Activated T-cell treated with anti-CD3 and anti-CD28 coated beads, Interleukin-2, amount 50 U/mL, for 72 hours (primary cell): Measurements from ENCODE around the gene TP73. TPM values are rescaled to one million over a fixed set of nuclear protein-coding genes. Genes with fewer than 3 reads are reported as not detected.

Experiments
- ATAC-seq, 2 donors: fragments of 150-1000 bp; cut with Tn5 transposase; replicated peaks in 1 of 2; 2 replicates each; pipeline ENCODE4 v1.10.0; 2021; ENCODE audit warnings: moderate library complexity in 2 of 2, mild to moderate bottlenecking in 1 of 2
- DNase-seq, 2 donors: peaks; one replicate each; pipeline ENCODE4 v3.0.0; 2021 to 2022; ENCODE audit warnings: mixed read lengths in 1 of 2
- H3K27ac Mint-ChIP-seq: one replicate; pipeline ENCODE4 v1.8.0; 2022; ENCODE audit warnings: mild to moderate bottlenecking, moderate library complexity, mixed read lengths
- H3K27me3 Mint-ChIP-seq: one replicate; pipeline ENCODE4 v1.8.0; 2022; ENCODE audit warnings: low read depth, mixed read lengths
- H3K36me3 Mint-ChIP-seq, 2 donors: one replicate each; pipeline ENCODE4 v1.8.0; 2022; ENCODE audit warnings: mixed read lengths in 2 of 2, mild to moderate bottlenecking in 1 of 2; ENCODE audit not compliant: insufficient read depth in 2 of 2
- H3K4me1 Mint-ChIP-seq: one replicate; pipeline ENCODE4 v1.8.0; 2022; ENCODE audit warnings: low read depth, mixed read lengths
- H3K4me3 Mint-ChIP-seq, 2 donors: one replicate each; pipeline ENCODE4 v1.8.0; 2022; ENCODE audit warnings: mild to moderate bottlenecking in 2 of 2, mixed read lengths in 2 of 2, moderate library complexity in 2 of 2
- H3K9me3 Mint-ChIP-seq, 2 donors: one replicate each; pipeline ENCODE4 v1.8.0; 2022; ENCODE audit warnings: mixed read lengths in 2 of 2
- total RNA-seq, 2 donors: library from RNA; stranded (reverse); gene quantifications; one replicate each; pipeline ENCODE4 v1.2.3, GENCODE V29; 2022

The TP73 gene
- total RNA-seq, 2 donors from 2014 or later: 0.65 to 1.3 TPM

GRCh38 chr1:3645247-3645646 is 7.1 kb upstream of the TP73 start:
- H3K4me1 Mint-ChIP-seq: peaks cover 13% of the 10 kb centered on the region
- DNase-seq (no peak), ATAC-seq (no peak)
- no peaks in the 10 kb centered on the region for H3K9me3 Mint-ChIP-seq
- no peaks in the 10 kb centered on the region for H3K27me3 Mint-ChIP-seq
- H3K36me3 Mint-ChIP-seq: peaks cover 1 to 2% of the 10 kb centered on the region in 2 donors
- H3K4me3 Mint-ChIP-seq: no peak overlapping the region
- H3K27ac Mint-ChIP-seq: no peak overlapping the region

- H3K4me3 Mint-ChIP-seq: no peak overlapping the region
- peaks cover 1 to 2% of the 10 kb centered on the region in 2 donors for H3K36me3 Mint-ChIP-seq
These were observed 6.5 kb upstream of the TP73 start for GRCh38 chr1:3645666-3646355.

GRCh38 chr1:3646596-3646995 is 5.7 kb upstream of the TP73 start:
- peaks cover 1 to 2% of the 10 kb centered on the region in 2 donors for H3K36me3 Mint-ChIP-seq
- H3K4me3 Mint-ChIP-seq: no peak overlapping the region
- ATAC-seq (no peak), DNase-seq (no peak)
- H3K4me1 Mint-ChIP-seq: peaks cover 20% of the 10 kb centered on the region
- no peak overlapping the region for H3K27ac Mint-ChIP-seq
- H3K9me3 Mint-ChIP-seq: no peaks in the 10 kb centered on the region
- H3K27me3 Mint-ChIP-seq: no peaks in the 10 kb centered on the region

More at GRCh38 chr1:3645666-3646355, 6.5 kb upstream of the TP73 start:
- Mint-ChIP-seq H3K27me3 (no peaks in the 10 kb centered on the region), H3K9me3 (no peaks in the 10 kb centered on the region), H3K4me1 (peaks cover 13% of the 10 kb centered on the region), H3K27ac (no peak overlapping the region)
- DNase-seq: no peak
- ATAC-seq: no peak

- Mint-ChIP-seq H3K27ac (peak within 1 kb of the TSS; percentile 61), H3K4me1 (peaks cover 20% of the 10 kb centered on the region), H3K4me3 (peak within 1 kb of the TSS; percentile 81 to 88), H3K27me3 (peaks cover 17% of the 10 kb centered on the region), H3K9me3 (no peaks in the 10 kb centered on the region), H3K36me3 (no peaks in the 10 kb centered on the region)
- ATAC-seq: peak; percentile 98
- DNase-seq: peak; percentile 92 to 93
These were observed 2.7 kb upstream of the TP73 start, which contains the start of gene WRAP73 for GRCh38 chr1:3649342-3650247. TSS of gene WRAP73 (minus strand) at chr1:3650103. CDS start at chr1:3649999, 104 bp downstream.

- Mint-ChIP-seq H3K36me3 (no peaks in the 10 kb centered on the region), H3K4me1 (peaks cover 20% of the 10 kb centered on the region), H3K27ac (peak overlapping the region; percentile 61), H3K9me3 (no peaks in the 10 kb centered on the region), H3K27me3 (peaks cover 22% of the 10 kb centered on the region), H3K4me3 (peak overlapping the region; percentile 81 to 88)
- DNase-seq (no peak), ATAC-seq (no peak)
These were observed 1.9 kb upstream of the TP73 start for GRCh38 chr1:3650248-3651025.

GRCh38 chr1:3651026-3651929 is 1.0 kb upstream of the TP73 start:
- DNase-seq (no peak), ATAC-seq (no peak)
- Mint-ChIP-seq H3K9me3 (no peaks in the 10 kb centered on the region), H3K27ac (no peak overlapping the region), H3K4me3 (peak overlapping the region; percentile 65 to 68), H3K36me3 (no peaks in the 10 kb centered on the region), H3K4me1 (peaks cover 22% of the 10 kb centered on the region), H3K27me3 (peaks cover 30% of the 10 kb centered on the region)

- ATAC-seq (no peak), DNase-seq (no peak)
- no peaks in the 10 kb centered on the region for H3K9me3 Mint-ChIP-seq
- no peak overlapping the region for H3K27ac Mint-ChIP-seq
- peak overlapping the region; percentile 36 to 59 for H3K4me3 Mint-ChIP-seq
- H3K4me1 Mint-ChIP-seq: peaks cover 31% of the 10 kb centered on the region
- no peaks in the 10 kb centered on the region for H3K36me3 Mint-ChIP-seq
- H3K27me3 Mint-ChIP-seq: peaks cover 32% of the 10 kb centered on the region
These were observed 401 bp downstream of the TP73 start for GRCh38 chr1:3652548-3653285.

- DNase-seq (no peak), ATAC-seq (no peak)
- H3K27ac Mint-ChIP-seq: no peak overlapping the region
- H3K4me3 Mint-ChIP-seq: peak overlapping the region; percentile 36 to 59
- H3K4me1 Mint-ChIP-seq: peaks cover 29% of the 10 kb centered on the region
- no peaks in the 10 kb centered on the region for H3K9me3 Mint-ChIP-seq
- H3K27me3 Mint-ChIP-seq: peaks cover 32% of the 10 kb centered on the region
- H3K36me3 Mint-ChIP-seq: no peaks in the 10 kb centered on the region
These were observed 936 bp downstream of the TP73 start for GRCh38 chr1:3653286-3653618.

GRCh38 chr1:3654549-3655281 is 2.4 kb downstream of the TP73 start:
- Mint-ChIP-seq H3K36me3 (no peaks in the 10 kb centered on the region), H3K27me3 (peaks cover 32% of the 10 kb centered on the region), H3K4me1 (peaks cover 18% of the 10 kb centered on the region), H3K4me3 (no peak overlapping the region), H3K9me3 (no peaks in the 10 kb centered on the region), H3K27ac (no peak overlapping the region)
- DNase-seq: no peak
- no peak for ATAC-seq

- Mint-ChIP-seq H3K36me3 (no peaks in the 10 kb centered on the region), H3K27me3 (peaks cover 32% of the 10 kb centered on the region), H3K9me3 (no peaks in the 10 kb centered on the region), H3K4me3 (no peak overlapping the region), H3K27ac (no peak overlapping the region), H3K4me1 (peaks cover 11% of the 10 kb centered on the region)
- DNase-seq: peak in 1 of 2 donors; percentile 39
- peak; percentile 54 to 63 for ATAC-seq
These were observed 4.3 kb downstream of the TP73 start for GRCh38 chr1:3656450-3657095.

GRCh38 chr1:3657096-3657475 is 4.8 kb downstream of the TP73 start:
- no peaks in the 10 kb centered on the region for H3K36me3 Mint-ChIP-seq
- H3K27ac Mint-ChIP-seq: no peak overlapping the region
- DNase-seq: no peak
- ATAC-seq: no peak
- H3K27me3 Mint-ChIP-seq: peaks cover 32% of the 10 kb centered on the region
- peaks cover 11% of the 10 kb centered on the region for H3K4me1 Mint-ChIP-seq
- no peaks in the 10 kb centered on the region for H3K9me3 Mint-ChIP-seq
- no peak overlapping the region for H3K4me3 Mint-ChIP-seq
